Lower leg skin (tissue), 3 donors: ENCODE data around the gene ZAR1L.
"Not testable (repeated sequence)": the region's sequence is repeated elsewhere in the genome, so short reads cannot be mapped to it uniquely, and the experiment has no call there.

Experiments
- POLR2A ChIP-seq, 2 donors: fragments of 450-650 bp; IDR thresholded peaks; one replicate each; pipeline ENCODE4 v1.6.1; 2016 to 2017; ENCODE audit warnings: antibody characterized with exemption in 2 of 2, mild to moderate bottlenecking in 1 of 2, moderate library complexity in 1 of 2
- TF ChIP-seq, protein P1 (sequence below), 3 donors: fragments of 450-650 bp; IDR thresholded peaks; one replicate each; pipeline ENCODE4 v1.5.1; 2016; ENCODE audit warnings: antibody characterized with exemption in 3 of 3, mild to moderate bottlenecking in 3 of 3, moderate library complexity in 2 of 3

DNA sequence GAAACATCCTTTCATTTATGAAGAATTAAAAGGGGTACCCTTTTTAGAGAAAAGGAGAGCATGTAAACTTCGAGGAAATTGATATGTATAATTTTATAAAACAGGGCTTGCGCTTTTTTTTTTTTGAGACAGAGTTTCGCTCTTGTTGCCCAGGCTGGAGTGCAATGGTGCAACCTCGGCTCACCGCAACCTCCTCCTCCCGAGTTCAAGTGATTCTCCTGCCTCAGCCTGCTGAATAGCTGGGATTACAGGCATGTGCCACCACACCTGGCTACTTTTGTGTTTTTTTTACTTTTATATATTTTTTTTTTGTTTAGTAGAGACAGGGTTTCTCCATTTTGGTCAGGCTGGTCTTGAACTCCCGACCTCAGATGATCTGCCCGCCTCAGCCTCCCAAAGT is 40.8 kb upstream of the ZAR1L start:
- TF ChIP-seq POLR2A (IDR thresholded peaks at IDR 0.05): not testable (repeated sequence)
- TF ChIP-seq, protein P1, sequence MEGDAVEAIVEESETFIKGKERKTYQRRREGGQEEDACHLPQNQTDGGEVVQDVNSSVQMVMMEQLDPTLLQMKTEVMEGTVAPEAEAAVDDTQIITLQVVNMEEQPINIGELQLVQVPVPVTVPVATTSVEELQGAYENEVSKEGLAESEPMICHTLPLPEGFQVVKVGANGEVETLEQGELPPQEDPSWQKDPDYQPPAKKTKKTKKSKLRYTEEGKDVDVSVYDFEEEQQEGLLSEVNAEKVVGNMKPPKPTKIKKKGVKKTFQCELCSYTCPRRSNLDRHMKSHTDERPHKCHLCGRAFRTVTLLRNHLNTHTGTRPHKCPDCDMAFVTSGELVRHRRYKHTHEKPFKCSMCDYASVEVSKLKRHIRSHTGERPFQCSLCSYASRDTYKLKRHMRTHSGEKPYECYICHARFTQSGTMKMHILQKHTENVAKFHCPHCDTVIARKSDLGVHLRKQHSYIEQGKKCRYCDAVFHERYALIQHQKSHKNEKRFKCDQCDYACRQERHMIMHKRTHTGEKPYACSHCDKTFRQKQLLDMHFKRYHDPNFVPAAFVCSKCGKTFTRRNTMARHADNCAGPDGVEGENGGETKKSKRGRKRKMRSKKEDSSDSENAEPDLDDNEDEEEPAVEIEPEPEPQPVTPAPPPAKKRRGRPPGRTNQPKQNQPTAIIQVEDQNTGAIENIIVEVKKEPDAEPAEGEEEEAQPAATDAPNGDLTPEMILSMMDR (IDR thresholded peaks at IDR 0.05): not testable (repeated sequence)
